ENCODE data around the gene C1QTNF9B. TPM values are rescaled to one million over a fixed set of nuclear protein-coding genes. Genes with fewer than 3 reads are reported as not detected.
A peak's percentile ranks its signal among the peaks of the same experiment; 100 is the strongest.
"Not testable (repeated sequence)": the region's sequence is repeated elsewhere in the genome, so short reads cannot be mapped to it uniquely, and the experiment has no call there.

The C1QTNF9B gene
- total and polyA plus RNA-seq, 4 donors: 0.10 to 0.66 (median 0.22) TPM; not detected in 1

DNA sequence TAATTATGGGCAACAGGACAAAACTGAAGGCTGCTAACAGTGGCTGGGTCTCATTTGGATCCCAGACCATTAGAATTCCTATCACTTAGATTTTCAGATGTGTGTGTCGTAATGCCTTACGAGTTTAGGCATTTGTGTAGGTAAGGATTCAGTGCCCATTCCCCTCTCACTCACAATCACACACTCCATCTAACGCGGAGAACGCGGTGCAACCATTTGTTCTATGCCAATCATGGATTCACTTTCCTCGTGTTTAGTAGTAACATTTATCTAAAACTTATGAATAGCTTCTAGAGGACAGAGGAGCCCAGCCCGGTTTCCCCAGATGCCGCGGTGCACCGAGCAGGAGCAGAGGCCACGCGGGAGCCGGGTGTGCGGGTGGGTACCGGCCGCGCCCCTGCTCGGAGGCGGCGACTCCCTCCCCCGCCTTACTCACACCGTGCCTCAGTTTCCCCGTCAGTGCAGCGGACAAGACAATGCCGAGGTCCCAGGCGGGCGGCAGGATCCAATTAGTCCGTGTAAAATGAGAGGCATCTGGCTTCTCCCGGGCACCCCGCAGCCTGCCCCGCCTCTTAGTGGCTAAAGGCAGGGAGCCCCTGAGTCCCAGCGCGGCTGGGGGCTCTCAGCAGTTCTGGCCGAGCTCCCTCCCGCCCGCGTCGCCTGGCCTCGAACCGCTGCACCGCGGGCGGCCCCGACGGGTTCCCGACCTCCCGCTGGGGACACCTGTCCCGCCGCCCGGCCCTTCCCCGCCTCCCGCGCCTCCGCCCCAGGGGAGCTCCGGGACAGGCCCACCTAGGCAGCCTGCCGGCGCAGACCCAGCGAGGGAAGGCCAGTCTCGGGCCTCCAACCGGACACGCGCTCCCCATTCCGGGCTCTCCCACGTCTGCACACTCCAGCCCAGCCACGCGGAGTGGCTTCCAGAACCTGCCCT, 5.9 kb upstream of the C1QTNF9B start:
- Histone ChIP-seq H3K27ac (ENCODE audit: low read depth, low read length) (no peak overlapping the region), H3K9me3 (ENCODE audit: control insufficient read depth, insufficient read depth, low read length) (no peaks in the 10 kb centered on the region), H3K4me3 (ENCODE audit: low read depth, low read length) (peak overlapping the region; percentile 27), H3K36me3 (ENCODE audit: control insufficient read depth, insufficient read depth, low read length) (no peaks in the 10 kb centered on the region), H3K4me1 (ENCODE audit: control insufficient read depth, insufficient read depth, low read length) (peaks cover 13% of the 10 kb centered on the region), H3K27me3 (ENCODE audit: control insufficient read depth, insufficient read depth, low read length) (peaks cover 15% of the 10 kb centered on the region)
- peak in 1 of 6 donors; percentile 15 for DNase-seq (ENCODE audit: low read depth in 4 of 6, low spot score in 6 of 6)
- 1% methylated on average over 60 of the region's 67 CpGs for WGBS (ENCODE audit: insufficient coverage)

DNA sequence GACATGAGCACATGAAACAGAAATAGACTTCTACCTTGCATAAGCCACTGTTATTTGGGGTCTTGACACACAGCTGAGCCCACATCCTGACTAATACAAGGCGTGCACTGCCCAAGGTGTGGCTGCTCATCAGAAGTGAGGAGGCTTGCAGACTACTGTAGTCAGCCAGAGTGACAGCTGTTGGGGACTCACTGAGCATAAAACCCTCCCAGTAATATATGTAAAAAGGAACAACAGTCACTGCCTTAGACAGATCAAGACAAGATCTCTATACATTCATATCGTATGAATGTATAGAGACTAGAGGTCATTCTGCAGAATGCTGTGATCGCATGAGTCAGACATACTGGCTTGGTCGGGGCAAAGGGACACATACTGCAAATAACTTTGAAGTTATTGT, 4.1 kb upstream of the C1QTNF9B start:
- Histone ChIP-seq H3K36me3 (ENCODE audit: control insufficient read depth, insufficient read depth, low read length) (no peaks in the 10 kb centered on the region), H3K27ac (ENCODE audit: low read depth, low read length) (no peak overlapping the region), H3K27me3 (ENCODE audit: control insufficient read depth, insufficient read depth, low read length) (peaks cover 15% of the 10 kb centered on the region), H3K4me1 (ENCODE audit: control insufficient read depth, insufficient read depth, low read length) (peaks cover 13% of the 10 kb centered on the region), H3K9me3 (ENCODE audit: control insufficient read depth, insufficient read depth, low read length) (no peaks in the 10 kb centered on the region), H3K4me3 (ENCODE audit: low read depth, low read length) (no peak overlapping the region)
- DNase-seq (ENCODE audit: low read depth in 4 of 6, low spot score in 6 of 6): no peak
- WGBS (ENCODE audit: insufficient coverage): 100% methylated on average over 1 of the region's 4 CpGs

DNA sequence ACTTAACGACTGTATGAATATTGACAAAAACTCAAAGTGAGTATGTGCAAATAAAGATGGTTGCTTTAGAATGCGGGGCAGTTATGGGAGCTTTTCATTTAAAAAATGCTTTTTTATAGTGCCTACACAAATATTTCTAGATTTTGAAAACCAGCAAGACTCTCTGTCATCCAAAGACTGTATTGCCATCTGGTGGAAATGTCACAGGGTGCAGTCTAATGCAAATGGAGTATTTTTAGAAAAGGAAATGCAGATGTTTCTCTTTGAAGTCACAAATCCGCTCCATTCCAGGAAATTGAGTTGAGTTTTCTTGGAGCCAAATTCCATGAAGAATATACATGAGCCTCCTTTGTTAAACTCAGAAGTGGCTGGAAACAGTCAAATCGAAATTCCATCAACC, 2.3 kb upstream of the C1QTNF9B start:
- H3K27me3 ChIP-seq (ENCODE audit: control insufficient read depth, insufficient read depth, low read length): peaks cover 15% of the 10 kb centered on the region
- no peaks in the 10 kb centered on the region for H3K36me3 ChIP-seq (ENCODE audit: control insufficient read depth, insufficient read depth, low read length)
- H3K9me3 ChIP-seq (ENCODE audit: control insufficient read depth, insufficient read depth, low read length): no peaks in the 10 kb centered on the region
- no peak overlapping the region for H3K4me3 ChIP-seq (ENCODE audit: low read depth, low read length)
- WGBS (ENCODE audit: insufficient coverage): no CpG with 5 or more reads among the region's 4 CpGs
- peak in 3 of 6 donors; percentile 28 to 84 (median 72) for DNase-seq (ENCODE audit: low read depth in 4 of 6, low spot score in 6 of 6)
- peaks cover 13% of the 10 kb centered on the region for H3K4me1 ChIP-seq (ENCODE audit: control insufficient read depth, insufficient read depth, low read length)
- H3K27ac ChIP-seq (ENCODE audit: low read depth, low read length): no peak overlapping the region

DNA sequence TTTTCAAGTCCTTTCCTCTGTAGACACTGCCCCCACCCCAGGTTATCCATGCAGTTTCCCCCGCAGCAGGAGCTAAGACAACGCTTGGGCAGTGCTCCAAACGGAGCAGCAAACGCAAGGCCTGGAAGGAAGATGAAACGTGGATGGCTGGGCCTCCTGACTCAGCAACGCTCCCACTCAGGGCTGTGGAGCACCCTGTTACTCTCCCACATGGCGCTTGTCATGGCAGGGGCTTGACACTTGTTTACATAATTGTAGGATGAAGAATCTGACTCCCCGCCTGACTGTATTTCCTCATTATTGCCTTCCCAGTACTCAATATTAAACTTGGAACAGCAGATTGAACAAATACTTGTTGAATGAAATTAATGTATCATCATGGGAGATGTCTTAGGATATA, 799 bp upstream of the C1QTNF9B start:
- Histone ChIP-seq H3K27ac (ENCODE audit: low read depth, low read length) (no peak overlapping the region), H3K4me3 (ENCODE audit: low read depth, low read length) (no peak overlapping the region), H3K4me1 (ENCODE audit: control insufficient read depth, insufficient read depth, low read length) (peaks cover 1% of the 10 kb centered on the region), H3K36me3 (ENCODE audit: control insufficient read depth, insufficient read depth, low read length) (no peaks in the 10 kb centered on the region), H3K27me3 (ENCODE audit: control insufficient read depth, insufficient read depth, low read length) (peaks cover 6% of the 10 kb centered on the region), H3K9me3 (ENCODE audit: control insufficient read depth, insufficient read depth, low read length) (no peaks in the 10 kb centered on the region)
- DNase-seq (ENCODE audit: low read depth in 4 of 6, low spot score in 6 of 6): no peak
- 80% methylated on average over 1 of the region's 8 CpGs for WGBS (ENCODE audit: insufficient coverage)

DNA sequence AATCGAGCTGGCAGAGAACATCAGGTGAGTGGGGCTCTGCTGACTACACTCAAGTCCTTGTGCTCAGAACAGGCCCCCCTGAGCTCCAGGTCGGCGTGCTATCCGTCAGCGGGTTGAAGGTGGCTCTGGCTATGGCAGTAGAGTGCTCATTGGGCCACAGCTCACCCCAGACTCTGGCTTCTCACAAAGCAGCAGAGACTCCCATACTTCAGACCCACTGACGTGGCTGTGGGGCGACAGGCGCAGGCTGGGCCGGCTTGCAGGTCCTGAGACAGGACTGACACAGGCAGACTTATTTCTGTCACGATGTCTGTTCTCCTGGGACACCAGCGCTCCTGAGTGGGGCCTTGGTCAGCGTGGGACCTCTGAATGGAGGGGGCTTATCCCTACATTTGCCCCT, 2.6 kb downstream of the C1QTNF9B start:
- not testable (repeated sequence) for H3K4me1 ChIP-seq (ENCODE audit: control insufficient read depth, insufficient read depth, low read length); H3K9me3 ChIP-seq (ENCODE audit: control insufficient read depth, insufficient read depth, low read length); H3K4me3 ChIP-seq (ENCODE audit: low read depth, low read length); H3K27ac ChIP-seq (ENCODE audit: low read depth, low read length); DNase-seq (ENCODE audit: low read depth in 4 of 6, low spot score in 6 of 6); H3K27me3 ChIP-seq (ENCODE audit: control insufficient read depth, insufficient read depth, low read length); H3K36me3 ChIP-seq (ENCODE audit: control insufficient read depth, insufficient read depth, low read length)
- 83% methylated on average over 5 of the region's 12 CpGs for WGBS (ENCODE audit: insufficient coverage)

DNA sequence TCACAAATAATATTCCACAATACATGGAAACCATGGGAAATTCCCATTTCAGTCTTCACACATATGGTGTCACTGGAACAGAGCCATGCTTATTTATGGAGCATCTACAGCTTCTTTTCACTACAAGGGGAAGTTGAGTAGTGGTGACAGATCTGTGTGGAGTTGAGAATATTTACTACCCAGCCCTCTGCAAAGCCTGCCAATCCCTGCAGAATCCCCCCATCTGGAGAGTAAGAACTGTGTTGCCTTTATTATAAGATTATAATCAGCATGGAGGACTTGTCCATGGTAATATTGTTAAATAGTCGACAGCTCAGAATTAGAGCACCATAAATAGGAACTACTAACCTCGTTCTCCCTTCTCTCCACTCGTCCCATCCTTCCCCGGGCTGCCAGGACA, 3.5 kb downstream of the C1QTNF9B start:
- not testable (repeated sequence) for H3K27me3 ChIP-seq (ENCODE audit: control insufficient read depth, insufficient read depth, low read length); H3K9me3 ChIP-seq (ENCODE audit: control insufficient read depth, insufficient read depth, low read length); H3K36me3 ChIP-seq (ENCODE audit: control insufficient read depth, insufficient read depth, low read length); H3K27ac ChIP-seq (ENCODE audit: low read depth, low read length); H3K4me1 ChIP-seq (ENCODE audit: control insufficient read depth, insufficient read depth, low read length); H3K4me3 ChIP-seq (ENCODE audit: low read depth, low read length)
- peak in 1 of 6 donors; percentile 51 for DNase-seq (ENCODE audit: low read depth in 4 of 6, low spot score in 6 of 6)
- no CpG with 5 or more reads among the region's 4 CpGs for WGBS (ENCODE audit: insufficient coverage)

DNA sequence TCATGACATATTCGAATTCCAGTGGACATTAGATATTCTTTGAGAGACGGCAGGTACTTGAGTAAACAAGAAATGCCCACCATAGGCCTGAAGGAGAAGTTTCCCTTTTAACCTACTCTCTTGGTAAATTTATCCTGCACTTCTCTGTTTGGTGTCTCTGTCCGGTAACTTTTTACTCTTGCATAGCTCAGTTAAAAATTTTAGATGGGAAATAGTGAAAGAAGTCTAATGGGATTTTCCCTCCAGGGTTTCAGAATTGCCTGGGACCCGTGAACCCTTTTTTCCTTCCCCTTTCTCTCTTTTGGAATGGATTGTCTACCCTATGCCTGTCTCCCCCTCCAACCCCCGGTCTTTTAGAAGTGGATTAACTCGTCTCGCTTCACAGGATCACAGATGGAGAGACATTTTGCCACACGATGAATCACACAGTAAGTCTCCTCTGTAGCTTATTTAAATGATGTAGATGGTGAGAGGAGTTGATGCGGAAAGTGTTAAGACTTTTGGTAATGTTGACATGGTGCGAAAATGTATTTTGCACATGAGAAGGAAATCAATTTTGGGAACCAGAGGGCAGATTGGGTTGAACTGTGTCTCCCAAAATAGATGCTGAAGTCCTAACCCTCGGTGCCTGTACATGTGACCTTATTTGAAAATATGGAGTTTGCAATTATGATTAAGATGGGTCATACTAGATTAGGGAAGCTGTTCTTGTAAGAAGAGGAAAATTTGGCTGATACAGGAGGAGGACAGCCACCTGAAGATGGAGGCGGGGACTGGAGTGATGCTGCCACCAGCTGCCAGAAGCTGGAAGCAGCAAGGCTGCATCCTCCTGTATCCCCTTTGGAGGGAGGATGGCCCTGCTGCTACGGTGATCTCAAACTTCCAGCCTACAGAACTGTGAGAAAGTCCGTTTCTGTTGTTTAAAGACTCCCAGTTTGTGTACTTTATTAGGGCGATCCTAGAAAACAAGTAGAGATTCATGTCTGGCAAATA, 7.4 kb downstream of the C1QTNF9B start:
- Histone ChIP-seq H3K9me3 (ENCODE audit: control insufficient read depth, insufficient read depth, low read length) (no peaks in the 10 kb centered on the region), H3K27ac (ENCODE audit: low read depth, low read length) (peak overlapping the region; percentile 37), H3K4me1 (ENCODE audit: control insufficient read depth, insufficient read depth, low read length) (peaks cover 4% of the 10 kb centered on the region), H3K36me3 (ENCODE audit: control insufficient read depth, insufficient read depth, low read length) (peaks cover 2% of the 10 kb centered on the region), H3K27me3 (ENCODE audit: control insufficient read depth, insufficient read depth, low read length) (no peaks in the 10 kb centered on the region), H3K4me3 (ENCODE audit: low read depth, low read length) (peak overlapping the region; percentile 78)
- peak in 2 of 6 donors; percentile 35 to 84 for DNase-seq (ENCODE audit: low read depth in 4 of 6, low spot score in 6 of 6)
- 65% methylated on average over 6 of the region's 15 CpGs for WGBS (ENCODE audit: insufficient coverage)

DNA sequence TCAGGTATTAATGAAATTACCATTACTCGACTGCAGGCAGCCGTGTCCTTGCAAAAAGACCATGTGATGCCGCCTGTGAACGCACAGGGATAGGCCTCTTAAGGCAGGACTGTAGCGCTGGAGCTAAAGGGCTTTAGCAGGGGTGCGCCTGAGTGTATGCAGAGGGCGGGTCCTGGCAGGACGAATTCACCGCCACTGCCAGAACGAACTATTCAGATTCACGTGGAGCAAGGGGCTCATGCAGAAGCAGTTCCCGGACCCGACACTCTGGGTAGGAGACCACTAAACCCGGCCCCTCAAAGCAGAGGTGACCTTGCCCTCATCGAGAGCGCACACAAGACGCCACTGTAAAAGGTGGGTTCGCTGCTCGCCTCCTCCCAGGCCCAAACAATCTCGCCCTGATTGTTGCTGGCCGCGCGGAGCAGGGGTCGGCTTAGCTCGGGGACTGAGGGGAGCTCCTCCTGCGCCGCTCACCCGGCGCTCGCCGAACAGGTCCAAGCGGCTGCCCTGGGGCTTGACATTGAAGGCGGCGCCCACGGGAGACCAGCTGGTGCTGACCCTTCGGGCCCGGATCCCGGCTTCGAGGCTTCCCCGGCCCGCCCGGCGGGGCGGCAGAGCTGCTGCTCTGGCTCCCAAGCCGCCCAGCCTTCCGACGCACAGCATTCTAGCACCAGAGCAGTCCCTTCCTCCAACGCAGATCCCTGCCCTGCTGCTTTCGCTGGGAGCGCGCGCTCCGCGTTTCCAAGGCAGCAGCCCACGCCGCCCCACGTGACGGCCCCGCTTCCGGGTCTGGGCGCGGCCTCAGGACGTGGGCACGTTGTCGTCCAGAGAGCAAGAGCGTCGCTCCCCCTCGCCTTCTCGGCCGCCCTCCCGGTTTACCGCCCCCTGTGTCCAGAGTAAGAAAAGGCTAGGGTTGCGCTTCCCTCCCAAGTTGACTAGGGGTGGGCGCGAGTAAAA, 8.4 kb downstream of the C1QTNF9B start, which contains the start of gene MIPEP:
TSS of gene MIPEP (minus strand) at position 743 of the 957 bp plus-strand sequence. CDS start at position 663, 80 bp downstream.
- Histone ChIP-seq H3K4me1 (ENCODE audit: control insufficient read depth, insufficient read depth, low read length) (peaks cover 4% of the 10 kb centered on the region), H3K27ac (ENCODE audit: low read depth, low read length) (peak within 1 kb of the TSS; percentile 93), H3K4me3 (ENCODE audit: low read depth, low read length) (peak within 1 kb of the TSS; percentile 78), H3K27me3 (ENCODE audit: control insufficient read depth, insufficient read depth, low read length) (no peaks in the 10 kb centered on the region), H3K9me3 (ENCODE audit: control insufficient read depth, insufficient read depth, low read length) (no peaks in the 10 kb centered on the region), H3K36me3 (ENCODE audit: control insufficient read depth, insufficient read depth, low read length) (peaks cover 4% of the 10 kb centered on the region)
- WGBS (ENCODE audit: insufficient coverage): 0% methylated on average over 73 of the region's 75 CpGs
- DNase-seq (ENCODE audit: low read depth in 4 of 6, low spot score in 6 of 6): peak; percentile 84 to 98 (median 92)

All from spinal cord (tissue), 10 donors.